GM12872 (cell line): ENCODE data around the gene EFNA1.

ENCODE experiments used
- CTCF ChIP-seq: IDR thresholded peaks from 3 replicates; pipeline ENCODE4 v1.5.1; 2011; ENCODE audit warnings: low read depth, mild to moderate bottlenecking, low read length, moderate library complexity; ENCODE audit not compliant: insufficient read depth

The EFNA1 gene

GRCh38 chr1:155135415-155136028, 7.8 kb downstream of the EFNA1 start, which contains the start of gene SLC50A1:
Gene SLC50A1, plus strand, starts transcription at chr1:155135852. Its CDS starts 60 bp downstream, at chr1:155135912.
- TF ChIP-seq CTCF = no peak

- TF ChIP-seq CTCF = no peak
These were observed 9.1 kb downstream of the EFNA1 start for GRCh38 chr1:155136748-155137147.

- TF ChIP-seq CTCF = no peak
These were observed 9.7 kb downstream of the EFNA1 start for GRCh38 chr1:155137154-155137949.

- no peak for TF ChIP-seq CTCF
These were observed 12.4 kb downstream of the EFNA1 start, which contains the start of gene DPM3 for GRCh38 chr1:155139895-155140629. Gene DPM3, minus strand, starts transcription at chr1:155140531. Its CDS starts 291 bp downstream, at chr1:155140240.

DNA sequence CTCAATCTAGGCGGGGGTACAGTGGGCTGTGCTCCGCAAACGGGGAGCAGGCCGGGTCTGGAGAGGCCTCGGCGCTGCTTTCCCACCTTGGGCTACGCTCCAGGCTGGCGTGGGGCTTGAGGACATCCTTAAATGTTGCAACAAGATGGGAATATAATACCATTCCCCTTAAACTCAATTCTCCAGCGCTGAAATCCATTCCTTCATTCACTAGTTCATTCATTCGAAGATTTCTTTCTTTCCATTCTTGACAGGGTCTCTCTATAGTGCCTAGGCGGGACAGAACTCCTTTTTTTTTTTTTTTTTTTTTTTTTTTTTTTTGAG, 12.9 kb downstream of the EFNA1 start:
- no peak for TF ChIP-seq CTCF

DNA sequence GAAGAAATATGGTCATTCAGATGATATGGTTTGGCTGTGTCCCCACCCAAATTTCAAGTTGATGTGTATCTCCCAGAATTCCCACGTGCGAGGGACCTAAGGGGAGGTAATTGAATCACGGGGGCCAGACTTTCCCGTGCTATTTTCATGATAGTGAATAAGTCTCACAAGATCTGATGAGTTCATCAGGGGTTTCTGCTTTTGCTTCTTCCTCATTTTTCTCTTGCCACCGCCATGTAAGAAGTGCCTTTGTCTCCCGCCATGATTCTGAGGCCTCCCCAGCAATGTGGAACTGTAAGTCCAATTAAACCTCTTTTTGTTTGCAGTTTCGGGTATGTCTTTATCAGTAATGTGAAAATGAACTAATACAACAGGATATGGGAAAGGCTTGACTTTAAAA, 14.1 kb downstream of the EFNA1 start:
- TF ChIP-seq CTCF = no peak

DNA sequence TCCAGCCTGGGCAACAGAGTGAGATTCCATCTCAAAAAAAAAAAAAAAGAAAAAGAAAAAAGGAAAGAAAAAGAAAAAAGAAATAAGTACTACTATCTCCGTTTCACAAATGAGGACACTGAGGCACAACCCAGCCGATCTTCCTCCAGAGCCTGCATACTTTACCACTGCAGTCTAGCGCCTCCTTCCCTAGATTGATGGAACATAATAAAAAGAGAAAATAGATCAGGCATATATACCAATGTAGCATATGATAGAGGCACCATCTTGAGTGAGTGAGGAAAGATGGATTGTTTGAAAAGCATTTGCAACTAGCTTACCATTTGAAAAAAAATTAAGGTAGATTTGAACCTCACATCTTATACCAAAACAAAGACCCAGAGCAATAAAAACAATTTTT, 17.8 kb downstream of the EFNA1 start:
- no peak for TF ChIP-seq CTCF
